GM19455 (cell line): ENCODE results near the gene GGT5.
"Not testable (repeated sequence)": the region's sequence is repeated elsewhere in the genome, so short reads cannot be mapped to it uniquely, and the experiment has no call there.

Experiments
- ATAC-seq: cut with Tn5 transposase; IDR thresholded peaks from one replicate; pipeline ENCODE4 v1.9.1; 2021; ENCODE audit not compliant: unreplicated experiment

The GGT5 gene

GRCh38 chr22:24264329-24264896 lies 19.5 kb upstream of the GGT5 start:
- ATAC-seq: not testable (repeated sequence)

DNA sequence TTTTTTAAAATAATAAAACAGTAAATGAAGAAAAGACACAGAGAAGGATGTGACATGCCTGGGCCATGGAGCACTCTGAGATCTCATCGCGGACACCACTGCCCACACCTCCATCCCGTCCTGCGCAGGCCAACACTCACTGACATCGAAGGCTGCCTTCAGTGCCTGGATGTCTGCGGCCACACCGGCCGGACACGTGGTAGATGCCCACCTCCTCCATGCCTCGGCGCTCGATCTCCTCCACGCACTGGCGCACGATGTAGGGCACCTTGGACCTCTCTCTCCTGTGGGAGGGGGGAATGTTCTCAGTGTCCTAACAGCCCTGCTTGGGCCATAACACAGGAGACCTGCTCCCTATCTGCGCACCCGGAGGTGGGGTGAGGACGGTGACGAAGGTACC lies 18.6 kb upstream of the GGT5 start:
- ATAC-seq: not testable (repeated sequence)

GRCh38 chr22:24262185-24262749 lies 17.4 kb upstream of the GGT5 start:
- ATAC-seq: not testable (repeated sequence)

GRCh38 chr22:24259459-24259858 lies 14.6 kb upstream of the GGT5 start:
- ATAC-seq: not testable (repeated sequence)

- ATAC-seq: not testable (repeated sequence)
Measured at GRCh38 chr22:24256736-24257135, 11.9 kb upstream of the GGT5 start.

- not testable (repeated sequence) for ATAC-seq
Measured at GRCh38 chr22:24256136-24256535, 11.3 kb upstream of the GGT5 start.

GRCh38 chr22:24253126-24253525 lies 8.2 kb upstream of the GGT5 start:
- ATAC-seq: not testable (repeated sequence)

GRCh38 chr22:24251286-24251685 lies 6.4 kb upstream of the GGT5 start:
- not testable (repeated sequence) for ATAC-seq

- not testable (repeated sequence) for ATAC-seq
Measured at GRCh38 chr22:24249413-24249812, 4.5 kb upstream of the GGT5 start.

- ATAC-seq: not testable (repeated sequence)
Measured at GRCh38 chr22:24248611-24249010, 3.7 kb upstream of the GGT5 start.

- no peak for ATAC-seq
Measured at GRCh38 chr22:24247564-24248344, 2.9 kb upstream of the GGT5 start.

DNA sequence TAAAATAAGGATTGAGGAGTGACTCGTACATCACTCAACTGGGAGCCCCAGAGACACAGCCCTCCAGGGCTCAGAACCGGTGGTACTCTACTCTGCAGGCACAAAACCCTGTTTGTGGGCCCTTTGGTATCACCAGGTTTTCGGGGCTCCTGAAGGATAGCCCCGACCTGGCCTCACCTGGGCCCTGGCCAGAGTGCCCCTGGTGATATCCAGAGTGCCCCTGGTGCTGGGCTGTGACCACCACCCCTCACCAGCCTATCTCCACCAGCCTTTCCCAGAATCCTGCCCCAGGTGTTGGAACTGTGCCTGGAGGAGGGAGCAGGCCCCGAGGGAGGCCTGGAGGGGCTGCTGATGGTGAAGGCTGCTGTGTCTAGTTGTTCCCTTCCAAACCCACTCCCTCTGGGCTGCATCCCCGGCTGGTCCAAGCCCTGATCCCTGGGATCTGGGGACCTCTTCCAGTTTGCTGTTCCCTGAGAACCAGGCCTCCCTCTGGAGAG lies 2.2 kb upstream of the GGT5 start:
- ATAC-seq: no peak

- not testable (repeated sequence) for ATAC-seq
Measured at GRCh38 chr22:24245584-24246561, 991 bp upstream of the GGT5 start.

DNA sequence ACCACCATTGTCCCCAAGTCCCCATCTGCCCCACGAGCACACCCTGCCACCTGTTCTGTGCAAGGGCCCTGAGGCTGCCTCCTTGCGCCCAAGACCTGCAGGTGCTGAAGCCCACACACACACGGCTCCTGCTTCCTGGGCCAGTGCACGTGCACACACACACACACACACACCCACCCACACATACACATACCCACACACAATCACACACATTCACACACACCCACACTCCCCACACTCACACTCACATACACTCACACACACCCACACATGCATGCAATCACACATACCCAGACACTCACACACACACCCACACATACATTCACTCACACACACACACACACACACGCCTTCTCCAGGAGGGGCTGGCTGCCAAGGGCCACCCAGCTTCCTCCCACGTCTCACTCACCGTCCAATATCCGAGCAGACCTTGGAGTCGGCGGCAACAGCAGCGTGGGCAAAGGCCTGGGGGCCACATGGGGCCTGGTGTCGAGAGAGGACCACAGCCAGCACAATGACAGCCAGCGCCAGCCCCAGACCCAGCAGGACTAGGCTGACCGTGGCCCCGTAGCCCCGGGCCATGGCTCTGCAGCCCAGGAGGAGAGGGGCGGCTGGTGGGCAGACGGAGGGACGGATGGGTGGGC lies 616 bp downstream of the GGT5 start:
- ATAC-seq: no peak

DNA sequence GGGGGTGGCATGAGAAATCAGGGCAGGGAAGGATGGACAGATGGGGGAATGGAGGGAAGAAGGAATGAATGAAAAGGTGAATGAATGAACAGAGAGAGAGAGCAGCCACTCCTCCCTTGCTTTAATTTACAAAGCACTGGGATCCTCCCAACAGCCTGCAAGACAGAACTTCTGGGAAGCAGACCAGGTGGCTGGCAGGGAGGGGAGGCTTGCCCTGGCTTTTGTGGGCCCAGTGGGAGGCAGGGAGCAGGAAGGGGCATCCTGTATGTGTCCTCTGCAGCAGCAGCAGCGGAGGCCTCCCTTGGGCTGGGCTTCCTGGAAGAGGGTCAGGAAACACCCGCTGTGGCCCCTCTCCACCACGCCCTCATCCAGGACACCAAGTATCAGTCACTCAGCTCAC lies 1.5 kb downstream of the GGT5 start:
- ATAC-seq: not testable (repeated sequence)

DNA sequence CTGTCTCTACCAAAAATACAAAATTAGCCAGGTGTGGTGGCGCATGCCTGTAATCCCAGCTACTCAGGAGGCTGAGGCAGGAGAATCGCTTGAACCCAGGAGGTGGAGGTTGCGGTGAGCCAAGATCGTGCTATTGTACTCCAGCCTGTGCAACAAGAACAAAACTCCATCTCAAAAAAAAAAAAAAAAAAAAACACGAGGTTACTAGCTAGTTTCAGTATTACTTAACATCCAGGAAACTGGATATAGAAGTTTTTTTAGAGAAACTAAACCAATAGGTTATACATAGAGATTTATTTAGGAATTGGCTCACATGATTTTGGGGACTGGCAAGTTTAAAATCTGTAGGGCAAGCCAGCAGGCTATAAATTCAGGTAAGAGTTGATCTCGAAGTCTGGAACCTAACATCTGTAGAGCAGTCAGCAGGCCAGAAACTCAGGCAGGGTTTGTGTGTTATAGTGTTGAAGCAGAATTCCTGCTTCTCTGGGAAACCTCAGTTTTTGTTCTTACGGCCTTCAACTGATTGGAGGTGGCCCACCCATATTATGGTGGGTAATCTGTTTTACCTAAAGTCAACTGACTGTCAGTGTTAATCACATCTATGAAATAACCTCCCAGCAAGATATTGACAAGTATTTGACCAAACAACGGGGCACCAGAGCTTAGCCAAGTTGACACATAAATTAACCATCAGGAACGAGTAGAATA lies 3.7 kb downstream of the GGT5 start:
- ATAC-seq: not testable (repeated sequence)

DNA sequence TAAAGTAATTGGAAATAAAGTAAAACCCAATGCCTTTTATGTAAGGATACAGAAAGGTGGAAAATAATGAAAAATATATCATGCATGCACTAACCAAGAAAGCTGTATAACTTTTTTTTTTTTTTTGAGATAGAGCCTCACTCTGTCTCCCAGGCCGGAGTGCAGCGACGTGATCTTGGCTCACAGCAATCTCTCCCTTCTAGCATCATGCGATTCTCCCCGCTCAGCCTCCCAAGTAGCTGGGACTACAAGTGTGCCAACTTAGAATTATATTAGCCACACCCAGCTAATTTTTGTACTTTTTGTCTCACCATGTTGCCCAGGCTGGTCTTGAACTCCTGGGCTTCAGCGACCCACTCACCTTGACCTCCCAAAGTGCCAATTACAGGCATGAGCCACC lies 4.5 kb downstream of the GGT5 start:
- no peak for ATAC-seq

- ATAC-seq: not testable (repeated sequence)
Measured at GRCh38 chr22:24238101-24238694, 6.7 kb downstream of the GGT5 start.

DNA sequence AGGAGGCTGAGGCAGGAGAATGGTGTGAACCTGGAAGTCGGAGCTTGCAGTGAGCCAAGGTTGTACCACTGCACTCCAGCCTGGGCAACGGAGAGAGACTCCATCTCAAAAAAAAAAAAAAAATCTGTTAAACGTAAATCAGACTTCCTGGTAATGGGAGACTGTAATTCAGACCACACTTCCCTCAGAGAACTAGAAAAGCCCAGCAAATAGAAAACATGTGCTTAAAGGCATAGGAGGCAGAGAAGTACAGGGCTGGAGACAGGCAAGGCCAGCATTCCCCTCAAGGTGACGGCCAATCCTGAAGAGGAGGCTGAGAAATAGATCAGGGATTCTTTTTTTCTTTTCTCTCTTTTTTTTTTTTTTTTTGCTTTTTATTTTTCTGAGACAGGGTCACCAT lies 8.2 kb downstream of the GGT5 start:
- ATAC-seq: no peak
